GM18951 (cell line): ENCODE measurements around the gene OR2AJ1.
"Not testable (repeated sequence)": the region's sequence is repeated elsewhere in the genome, so short reads cannot be mapped to it uniquely, and the experiment has no call there.

ENCODE experiments used
- POLR2A ChIP-seq: IDR thresholded peaks from 4 replicates; pipeline ENCODE4 v1.6.1; 2011; ENCODE audit warnings: mild to moderate bottlenecking; ENCODE audit not compliant: insufficient read length, insufficient read depth; ENCODE audit errors: extremely low read depth
- in situ Hi-C: fragments of 300-500 bp; cut with MboI; formaldehyde crosslinking; loops from one replicate; pipeline ENCODE4 v1.12.0; 2022; ENCODE audit warnings: low sequenced_read_pairs, mixed read lengths, inconsistent platforms; ENCODE audit not compliant: unreplicated experiment

OR2AJ1 gene

DNA sequence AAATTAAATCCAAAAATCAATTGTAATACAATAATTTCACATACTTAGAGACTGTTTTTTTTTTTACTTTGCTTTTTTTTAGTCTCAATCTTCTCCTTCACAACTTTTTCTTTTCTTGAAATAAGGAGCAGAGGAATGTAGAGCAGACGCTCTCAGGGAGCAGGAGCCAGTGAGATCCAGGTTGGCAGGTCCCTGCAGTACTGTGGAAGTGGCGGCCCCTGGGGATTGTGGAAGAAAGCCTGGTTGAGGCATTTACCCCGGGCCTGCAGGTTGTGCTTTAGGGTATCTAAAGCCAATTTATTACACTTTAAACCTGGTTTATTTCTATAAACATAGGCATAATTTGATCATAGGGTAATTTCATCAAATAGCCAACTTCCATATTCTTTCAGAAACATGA, 748 bp upstream of the OR2AJ1 start:
- in situ Hi-C loops: no loop called here
- TF ChIP-seq POLR2A: no peak

DNA sequence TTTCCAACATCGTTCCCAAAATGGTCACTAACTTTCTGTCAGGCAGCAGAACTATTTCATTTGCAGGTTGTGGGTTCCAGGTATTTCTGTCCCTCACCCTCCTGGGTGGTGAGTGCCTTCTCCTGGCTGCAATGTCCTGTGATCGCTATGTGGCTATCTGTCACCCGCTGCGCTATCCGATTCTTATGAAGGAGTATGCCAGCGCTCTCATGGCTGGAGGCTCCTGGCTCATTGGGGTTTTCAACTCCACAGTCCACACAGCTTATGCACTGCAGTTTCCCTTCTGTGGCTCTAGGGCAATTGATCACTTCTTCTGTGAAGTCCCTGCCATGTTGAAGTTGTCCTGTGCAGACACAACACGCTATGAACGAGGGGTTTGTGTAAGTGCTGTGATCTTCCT, 9.3 kb downstream of the OR2AJ1 start:
- in situ Hi-C loops: no loop called here
- no peak for TF ChIP-seq POLR2A

DNA sequence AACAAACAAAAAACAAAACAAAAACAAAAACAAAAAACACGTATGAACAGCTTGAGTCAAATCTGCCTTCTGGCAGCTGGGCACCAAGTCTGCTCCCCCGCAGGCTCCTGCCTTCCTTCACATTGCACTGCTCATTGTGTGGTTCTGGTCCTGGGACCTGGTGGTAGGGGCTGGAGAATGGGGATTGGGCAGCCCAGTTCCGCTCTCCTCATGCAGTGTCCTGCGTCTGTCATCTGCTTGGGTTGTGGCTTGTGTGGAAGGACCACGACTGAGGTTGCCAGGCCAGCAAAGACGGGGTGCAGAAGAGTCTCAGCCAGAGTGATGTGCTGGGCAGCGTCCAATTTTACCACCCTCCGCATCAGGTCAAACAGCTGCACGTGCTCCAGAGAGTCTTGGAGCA, 11.1 kb downstream of the OR2AJ1 start:
- no peak for TF ChIP-seq POLR2A
- in situ Hi-C loops: no loop called here

DNA sequence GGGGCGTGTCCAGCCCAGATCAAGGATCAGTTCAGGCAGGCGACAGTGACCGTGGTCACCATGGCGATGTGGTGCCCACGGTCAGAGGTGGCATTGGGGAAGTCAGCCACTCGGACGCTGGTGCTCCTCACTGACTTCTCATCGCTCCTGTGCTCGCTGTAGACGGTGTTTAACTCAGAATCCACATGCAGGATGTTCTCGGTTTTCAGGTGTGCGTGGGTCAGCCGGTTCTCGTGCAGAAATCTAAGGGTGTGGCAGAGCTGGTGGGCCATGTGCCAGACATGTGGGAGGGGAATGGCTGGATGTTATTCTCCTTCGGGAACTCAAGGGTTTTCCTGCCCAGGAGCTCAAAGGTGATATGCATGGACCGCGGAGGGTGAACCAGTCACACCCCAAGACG, 11.7 kb downstream of the OR2AJ1 start:
- in situ Hi-C loops: no loop called here
- TF ChIP-seq POLR2A: no peak

DNA sequence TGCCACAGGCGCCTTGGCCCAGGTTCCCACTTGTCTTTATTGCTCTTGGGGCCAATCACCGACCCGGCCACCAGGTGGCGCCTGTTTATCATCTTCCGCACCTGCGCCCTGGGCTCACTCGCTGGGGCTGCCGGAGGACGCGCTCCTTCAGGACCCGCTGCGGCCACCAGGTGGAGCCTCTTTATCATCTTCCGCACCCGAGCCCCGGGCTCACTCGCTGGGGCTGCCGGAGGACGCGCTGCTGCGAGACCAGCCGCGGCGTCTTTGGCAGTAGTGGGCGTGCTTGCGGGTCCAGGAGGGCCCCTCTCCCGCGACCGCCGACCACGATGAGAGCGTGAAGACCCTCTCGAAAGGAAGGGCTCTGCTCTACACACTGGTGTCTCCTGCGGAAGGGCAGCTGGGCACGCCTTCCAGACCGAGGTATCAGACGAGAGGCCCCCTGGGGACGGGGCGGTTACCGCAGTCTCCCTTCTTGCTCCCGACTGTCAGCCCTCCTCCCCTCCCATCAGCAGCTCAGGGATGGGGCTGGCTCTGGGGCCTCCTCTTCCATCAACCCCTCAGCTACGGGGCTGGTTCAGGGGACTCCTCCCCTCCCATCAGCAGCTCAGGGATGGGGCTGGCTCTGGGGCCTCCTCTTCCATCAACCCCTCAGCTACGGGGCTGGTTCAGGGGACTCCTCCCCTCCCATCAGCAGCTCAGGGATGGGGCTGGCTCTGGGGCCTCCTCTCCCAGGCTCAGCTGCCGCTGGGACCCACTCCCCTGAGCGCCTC, 12.5 kb downstream of the OR2AJ1 start:
- in situ Hi-C loops: not testable (repeated sequence)

DNA sequence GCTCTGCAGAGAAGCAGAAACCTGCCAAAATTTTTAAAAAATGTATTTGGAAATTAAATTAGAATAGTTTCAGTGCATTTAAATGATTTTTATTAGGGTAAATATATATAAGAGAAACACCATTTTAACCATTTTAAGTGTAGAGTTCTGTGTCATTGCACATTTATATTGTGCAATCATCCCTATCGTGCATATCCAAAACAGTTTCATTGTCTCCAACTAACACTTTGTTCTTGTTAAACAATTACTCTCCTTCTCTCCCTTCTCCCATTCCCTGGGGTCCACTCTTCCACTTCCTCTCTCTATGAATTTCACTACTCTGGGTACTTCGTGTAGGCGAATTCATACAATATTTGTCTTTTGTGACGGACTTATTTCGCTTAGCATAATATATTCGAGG, 17.9 kb downstream of the OR2AJ1 start:
- TF ChIP-seq POLR2A: no peak
- in situ Hi-C loops: no loop called here

DNA sequence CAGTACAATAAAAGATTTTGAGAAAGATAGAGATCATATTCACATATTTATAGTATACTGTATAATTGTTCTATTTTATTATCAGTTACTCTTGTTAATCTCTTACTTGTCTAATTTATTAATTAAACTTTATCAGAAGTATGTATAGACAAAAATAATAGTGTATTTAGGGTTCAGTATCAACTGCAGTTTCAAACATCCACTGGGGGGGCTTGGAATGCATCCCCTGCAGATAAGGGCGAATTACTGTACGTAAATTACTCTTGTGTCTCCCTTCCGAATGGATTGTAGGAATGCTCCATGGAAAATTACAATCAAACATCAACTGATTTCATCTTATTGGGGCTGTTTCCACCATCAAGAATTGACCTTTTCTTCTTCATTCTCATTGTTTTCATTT, 23.9 kb downstream of the OR2AJ1 start, which contains the start of gene OR2L8:
TSS of gene OR2L8 (plus strand) at position 301 of the 400 bp plus-strand sequence. CDS start at position 301, 0 bp downstream.
- in situ Hi-C loops: no loop called here
- TF ChIP-seq POLR2A: no peak

DNA sequence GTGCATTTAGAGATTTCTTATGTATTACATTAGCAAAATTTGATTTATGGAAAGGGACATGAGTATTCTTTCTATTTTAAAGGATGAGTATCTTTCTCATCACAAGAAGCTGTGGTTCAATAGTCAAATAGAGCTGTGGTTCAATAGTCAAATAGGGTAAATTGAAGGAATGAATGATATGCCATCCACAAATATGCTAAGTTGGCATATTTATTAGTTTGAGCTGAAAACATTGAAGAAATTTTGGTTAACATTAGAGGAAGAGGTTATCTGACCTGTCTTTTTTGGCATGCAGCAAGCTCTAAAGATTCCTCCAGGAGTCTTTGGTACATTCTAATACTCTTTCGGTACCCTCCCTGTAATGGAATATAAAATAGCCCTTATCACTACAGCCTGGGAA, 28.7 kb downstream of the OR2AJ1 start:
- in situ Hi-C loops: no loop called here

DNA sequence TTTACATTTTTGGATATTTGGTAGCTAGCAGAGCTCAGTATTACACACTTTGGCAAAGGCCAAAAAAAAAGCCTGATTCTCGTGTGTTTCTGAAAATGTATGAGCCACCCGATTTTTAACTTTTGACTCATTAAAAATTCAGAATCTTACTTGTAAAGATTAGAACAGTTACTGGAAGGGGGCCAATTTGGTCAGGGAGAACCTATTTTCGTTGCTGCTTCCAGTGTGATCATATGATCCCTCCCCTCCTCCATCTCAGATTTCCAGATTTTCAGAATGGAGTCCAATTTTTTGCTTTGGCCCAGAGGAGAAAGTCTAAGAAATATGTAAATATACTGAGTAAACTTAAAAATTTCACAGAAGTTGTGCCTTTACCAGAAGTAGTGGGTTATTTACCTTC, 37.1 kb downstream of the OR2AJ1 start:
- in situ Hi-C loops: no loop called here
- TF ChIP-seq POLR2A: no peak

More for the DNA sequence above, 28.7 kb downstream of the OR2AJ1 start:
- TF ChIP-seq POLR2A: no peak

DNA sequence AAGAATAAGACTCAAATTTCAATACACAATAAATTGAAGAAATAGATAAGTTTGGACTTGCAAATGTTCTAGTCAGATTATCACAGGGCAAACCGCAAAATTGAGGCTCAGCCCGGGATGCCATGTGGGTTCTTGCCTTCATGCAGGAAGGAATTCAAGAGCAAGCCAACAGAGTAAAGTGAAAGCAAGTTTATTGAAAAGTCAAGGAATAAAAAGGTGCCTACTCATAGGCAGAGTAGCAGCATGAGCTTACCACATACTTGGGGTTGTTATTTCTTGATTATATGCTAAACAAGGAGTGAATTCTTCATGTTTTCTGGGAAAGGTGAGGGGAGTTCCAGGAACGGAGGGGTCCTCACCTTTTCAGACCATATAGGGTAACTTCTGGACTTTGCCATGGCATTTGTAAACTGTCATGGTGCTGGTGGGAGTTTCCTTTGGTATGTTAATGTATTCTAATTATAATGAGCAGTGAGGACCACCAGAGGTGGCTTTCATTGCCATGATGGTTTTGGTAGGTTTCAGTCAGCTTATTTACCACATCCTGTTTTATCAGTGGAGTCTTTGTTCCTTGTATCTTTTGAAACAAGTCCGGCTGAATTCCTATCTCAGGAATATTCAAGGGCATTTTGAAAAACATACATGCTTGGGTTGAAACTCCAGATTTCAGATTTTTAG, 38.4 kb downstream of the OR2AJ1 start:
- in situ Hi-C loops: no loop called here
- TF ChIP-seq POLR2A: no peak

DNA sequence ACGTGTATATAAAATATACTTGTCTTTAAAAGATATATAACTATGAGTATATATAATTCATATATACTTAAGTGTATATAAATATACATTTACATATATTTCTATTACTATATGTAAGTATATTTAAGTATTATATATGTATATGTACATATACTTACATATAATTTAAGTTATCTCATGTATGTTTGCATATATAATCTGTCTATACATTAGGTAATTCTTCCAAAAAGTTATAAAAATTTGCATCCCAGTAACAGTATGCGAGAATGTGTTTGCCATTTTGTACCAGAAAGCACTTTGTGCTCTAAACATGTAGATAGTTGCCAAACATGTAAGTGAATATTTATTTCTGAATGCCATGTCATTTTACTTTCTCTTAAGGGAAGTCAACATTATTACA, 40.2 kb downstream of the OR2AJ1 start, which contains the start of gene OR2AK2:
TSS of gene OR2AK2 (plus strand) at position 301 of the 400 bp plus-strand sequence. CDS start 144 bp downstream, outside the sequence.
- in situ Hi-C loops: no loop called here
- TF ChIP-seq POLR2A: no peak

DNA sequence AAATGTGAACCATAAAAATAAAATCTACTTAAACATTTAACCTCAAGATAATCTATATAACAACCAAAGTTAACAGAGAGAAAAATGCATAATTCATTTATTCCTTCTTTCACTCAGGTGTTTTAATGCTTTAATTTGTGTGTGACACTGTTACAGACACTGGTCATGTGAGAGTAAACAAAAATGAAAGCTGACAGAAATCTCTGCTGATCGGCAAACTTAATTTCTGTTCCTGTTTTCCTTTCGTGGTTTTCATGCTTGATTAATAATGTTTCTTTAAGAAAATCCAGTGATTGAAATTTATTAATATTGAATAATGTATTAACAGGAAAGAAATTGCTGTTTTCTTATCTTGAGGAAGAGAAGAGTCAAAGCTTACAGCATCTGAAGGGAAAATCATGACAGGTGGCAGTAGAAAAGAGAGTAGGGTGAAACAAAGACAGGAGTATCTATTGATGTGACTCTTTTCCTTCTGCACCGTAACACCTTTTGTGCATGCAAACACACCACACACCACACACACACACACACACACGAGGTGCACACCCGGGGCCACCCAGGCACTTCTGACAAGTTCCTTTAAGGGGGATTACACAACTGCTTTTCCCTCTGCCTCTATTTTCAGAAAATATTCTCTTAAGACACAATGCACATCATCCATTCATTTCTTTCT, 42.0 kb downstream of the OR2AJ1 start:
- TF ChIP-seq POLR2A: no peak

More for the DNA sequence above, 42.0 kb downstream of the OR2AJ1 start:
- in situ Hi-C loops: no loop called here
